Tibial nerve (tissue), 3 donors: Measurements from ENCODE around the gene CYS1.

ENCODE experiments used
- CTCF ChIP-seq, 5 experiments: fragments of 200-600 bp in 3 of 5; fragments of 450-650 bp in 2 of 5; sonication (generic) in 3 of 5; IDR thresholded peaks; one replicate each; pipeline ENCODE4 v1.5.1; 2016 to 2019; ENCODE audit warnings: antibody characterized with exemption in 5 of 5, mild to moderate bottlenecking in 3 of 5, moderate library complexity in 2 of 5
- POLR2A ChIP-seq, 2 donors: fragments of 450-650 bp; IDR thresholded peaks; one replicate each; pipeline ENCODE4 v1.6.1; 2017; ENCODE audit warnings: antibody characterized with exemption in 2 of 2, mild to moderate bottlenecking in 2 of 2, moderate library complexity in 2 of 2

DNA sequence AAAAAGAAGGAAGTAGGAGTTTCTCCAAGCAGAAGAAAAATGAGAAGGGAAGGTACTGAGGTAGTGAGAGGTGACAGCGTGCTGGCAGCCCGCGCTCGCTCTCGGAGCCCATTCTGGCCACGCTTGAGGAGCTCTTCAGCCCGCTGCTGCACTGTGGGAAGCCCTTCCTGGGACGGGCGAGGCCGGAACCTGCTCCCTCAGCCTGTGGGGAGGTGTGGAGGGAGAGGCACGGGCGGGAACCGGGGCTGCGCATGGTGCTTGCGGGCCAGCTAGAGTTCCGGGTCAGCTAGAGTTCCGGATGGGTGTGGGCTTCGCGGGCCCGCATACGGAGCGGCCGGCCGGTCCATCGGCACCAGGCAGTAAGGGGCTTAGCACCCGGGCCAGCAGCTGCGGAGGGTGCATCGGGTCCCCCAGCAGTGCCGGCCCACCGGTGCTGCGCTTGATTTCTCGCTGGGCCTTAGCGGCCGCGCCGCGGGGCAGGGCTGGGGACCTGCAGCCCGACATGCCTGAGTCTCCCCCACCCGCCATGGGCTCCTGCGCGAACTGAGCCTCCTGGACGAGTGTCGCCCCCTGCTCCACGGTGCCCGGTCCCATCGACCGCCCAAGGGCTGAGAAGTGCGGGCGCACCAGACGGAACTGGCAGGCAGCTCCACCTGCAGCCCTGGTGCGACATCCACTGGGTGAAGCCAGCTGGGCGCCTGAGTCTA is 11.1 kb upstream of the CYS1 start:
- TF ChIP-seq CTCF (IDR thresholded peaks at IDR 0.05) (no peak), POLR2A (IDR thresholded peaks at IDR 0.05) (no peak)
